ENCODE results near the gene NPR2. TPM values are rescaled to one million over a fixed set of nuclear protein-coding genes. Genes with fewer than 3 reads are reported as not detected.
A peak's percentile ranks its signal among the peaks of the same experiment; 100 is the strongest.

The NPR2 gene
- total RNA-seq, 1 donor from 2014 or later: 7.9 TPM

GRCh38 chr9:35842020-35842745 is 50.8 kb downstream of the NPR2 start:
- Histone ChIP-seq H3K36me3 (ENCODE audit: control insufficient read depth, insufficient read depth, low read length) (no peaks in the 10 kb centered on the region), H3K4me3 (ENCODE audit: low read depth, low read length) (no peak overlapping the region), H3K27me3 (ENCODE audit: control insufficient read depth, insufficient read depth, low read length) (no peaks in the 10 kb centered on the region)
- TF ChIP-seq CTCF (IDR thresholded peaks at IDR 0.05; ENCODE audit: insufficient read depth, low read length, severe bottlenecking): no peak
- FAIRE-seq (no peak), DNase-seq (ENCODE audit: low read depth) (no peak)

GRCh38 chr9:35842795-35843194 is 51.4 kb downstream of the NPR2 start:
- H3K27me3 ChIP-seq (ENCODE audit: control insufficient read depth, insufficient read depth, low read length): no peaks in the 10 kb centered on the region
- DNase-seq (ENCODE audit: low read depth) (no peak), FAIRE-seq (no peak)
- no peaks in the 10 kb centered on the region for H3K36me3 ChIP-seq (ENCODE audit: control insufficient read depth, insufficient read depth, low read length)
- no peak for TF ChIP-seq CTCF (IDR thresholded peaks at IDR 0.05; ENCODE audit: insufficient read depth, low read length, severe bottlenecking)
- H3K4me3 ChIP-seq (ENCODE audit: low read depth, low read length): no peak overlapping the region

- FAIRE-seq (no peak), DNase-seq (ENCODE audit: low read depth) (peak; percentile 90)
- TF ChIP-seq CTCF (IDR thresholded peaks at IDR 0.05; ENCODE audit: insufficient read depth, low read length, severe bottlenecking): no peak
- no peaks in the 10 kb centered on the region for H3K36me3 ChIP-seq (ENCODE audit: control insufficient read depth, insufficient read depth, low read length)
- no peaks in the 10 kb centered on the region for H3K27me3 ChIP-seq (ENCODE audit: control insufficient read depth, insufficient read depth, low read length)
- H3K4me3 ChIP-seq (ENCODE audit: low read depth, low read length): no peak overlapping the region
These were observed 53.4 kb downstream of the NPR2 start for GRCh38 chr9:35844628-35845270.

GRCh38 chr9:35845824-35846771 is 54.7 kb downstream of the NPR2 start:
- H3K4me3 ChIP-seq (ENCODE audit: low read depth, low read length): no peak overlapping the region
- no peak for TF ChIP-seq CTCF (IDR thresholded peaks at IDR 0.05; ENCODE audit: insufficient read depth, low read length, severe bottlenecking)
- DNase-seq (ENCODE audit: low read depth): no peak

GRCh38 chr9:35847792-35848572 is 56.6 kb downstream of the NPR2 start:
- peak; percentile 68 for FAIRE-seq

More at GRCh38 chr9:35845824-35846771, 54.7 kb downstream of the NPR2 start:
- Histone ChIP-seq H3K36me3 (ENCODE audit: control insufficient read depth, insufficient read depth, low read length) (no peaks in the 10 kb centered on the region), H3K27me3 (ENCODE audit: control insufficient read depth, insufficient read depth, low read length) (no peaks in the 10 kb centered on the region)
- FAIRE-seq: no peak

More at GRCh38 chr9:35847792-35848572, 56.6 kb downstream of the NPR2 start:
- peaks cover 7% of the 10 kb centered on the region for H3K27me3 ChIP-seq (ENCODE audit: control insufficient read depth, insufficient read depth, low read length)
- TF ChIP-seq CTCF (IDR thresholded peaks at IDR 0.05; ENCODE audit: insufficient read depth, low read length, severe bottlenecking): no peak
- peak; percentile 98 for DNase-seq (ENCODE audit: low read depth)
- no peaks in the 10 kb centered on the region for H3K36me3 ChIP-seq (ENCODE audit: control insufficient read depth, insufficient read depth, low read length)
- no peak overlapping the region for H3K4me3 ChIP-seq (ENCODE audit: low read depth, low read length)
